Measurements from ENCODE around the gene ENDOD1.

Gene ENDOD1

DNA sequence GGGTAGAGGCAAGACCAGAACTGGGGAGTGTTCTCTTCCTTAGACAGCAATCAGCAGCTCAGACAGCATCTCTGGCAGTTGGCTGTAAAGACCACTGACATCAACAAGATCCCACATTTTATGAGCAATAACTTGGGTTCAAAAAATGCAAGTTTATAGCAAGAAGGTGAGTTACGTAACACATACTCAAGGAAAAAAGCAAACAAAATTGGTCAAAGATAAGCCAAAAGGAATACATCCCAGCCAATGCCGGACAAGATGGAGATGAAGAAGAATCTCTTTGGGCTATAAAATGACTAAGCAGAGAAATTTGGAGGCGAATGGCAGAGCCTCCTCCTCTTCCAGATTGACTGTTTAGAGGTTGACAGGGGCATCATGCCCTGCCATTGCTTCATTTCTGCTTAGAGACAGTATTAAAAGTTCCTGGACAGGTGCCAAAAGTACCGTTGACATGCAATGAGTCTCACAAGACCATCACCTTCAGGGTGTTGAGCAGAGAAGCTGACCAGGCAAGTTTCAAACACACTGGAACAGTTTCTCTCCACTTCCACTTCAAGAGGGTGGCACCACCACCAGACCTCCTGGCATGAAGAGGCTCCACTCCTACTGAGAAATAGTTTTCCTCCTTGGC, 55.9 kb downstream of the ENDOD1 start:
- DNase-seq: no peak

DNA sequence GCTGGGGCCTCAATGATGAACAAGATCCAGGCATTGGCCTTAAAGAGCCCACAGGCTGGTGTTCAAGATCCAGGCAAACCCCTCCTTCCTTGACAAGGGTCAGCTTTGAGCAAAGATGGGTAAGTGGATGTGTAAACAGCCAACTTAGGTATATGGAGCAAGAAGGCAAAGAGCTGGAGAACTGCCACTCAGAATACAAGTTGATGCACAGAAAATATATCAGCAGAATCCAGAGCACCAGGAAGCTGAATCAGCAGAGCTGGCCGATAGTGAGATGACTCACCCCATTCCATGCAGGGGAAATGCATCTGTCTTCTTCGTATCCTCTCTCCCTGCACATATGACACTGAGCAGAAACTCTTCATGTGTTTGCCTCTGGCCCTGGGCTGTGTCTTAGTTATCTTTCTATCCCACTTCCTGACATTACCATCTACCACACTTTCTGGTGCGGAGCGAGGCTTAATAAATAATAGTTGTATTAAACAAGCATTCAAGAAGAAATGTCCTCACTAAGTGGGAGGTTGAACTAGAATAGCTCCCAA, 57.8 kb downstream of the ENDOD1 start:
- DNase-seq: no peak

DNA sequence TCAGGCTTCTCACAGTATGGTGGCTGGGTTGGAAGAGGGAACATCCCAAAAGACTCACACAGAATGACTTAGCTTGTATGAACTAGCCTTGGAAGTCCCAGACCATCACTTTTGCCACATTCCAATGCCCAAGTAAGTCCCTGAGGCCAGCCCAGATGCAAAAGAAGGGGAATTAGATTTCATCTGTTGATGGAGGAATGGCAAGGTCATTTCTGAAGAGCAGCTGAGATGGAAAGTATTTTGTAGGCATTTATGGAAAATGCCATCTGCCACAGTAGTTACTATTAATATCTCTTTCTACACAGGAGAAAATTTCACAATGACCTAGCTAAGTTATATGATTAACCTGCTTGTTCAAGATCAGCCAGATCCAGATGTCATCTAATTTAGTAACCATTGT, 58.8 kb downstream of the ENDOD1 start:
- DNase-seq: no peak

DNA sequence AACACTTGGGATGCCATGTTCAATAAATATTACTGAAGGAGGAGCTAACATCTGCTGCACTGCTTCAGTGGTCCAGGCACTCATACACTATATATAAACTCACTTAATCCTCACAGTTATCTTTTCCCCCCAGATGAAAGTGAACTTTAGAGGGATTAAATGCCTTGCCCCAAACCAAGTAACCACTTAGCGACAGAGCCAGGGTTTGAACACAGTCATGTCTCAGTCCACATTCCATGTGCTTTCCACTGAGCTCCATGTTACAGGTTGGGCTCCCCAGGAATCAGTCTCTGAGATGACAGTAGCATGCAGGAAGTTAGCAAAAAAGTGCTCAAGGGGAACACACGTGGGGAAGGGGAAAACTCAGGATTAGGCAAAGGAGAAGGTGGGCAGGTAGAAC, 59.3 kb downstream of the ENDOD1 start:
- no peak for DNase-seq

DNA sequence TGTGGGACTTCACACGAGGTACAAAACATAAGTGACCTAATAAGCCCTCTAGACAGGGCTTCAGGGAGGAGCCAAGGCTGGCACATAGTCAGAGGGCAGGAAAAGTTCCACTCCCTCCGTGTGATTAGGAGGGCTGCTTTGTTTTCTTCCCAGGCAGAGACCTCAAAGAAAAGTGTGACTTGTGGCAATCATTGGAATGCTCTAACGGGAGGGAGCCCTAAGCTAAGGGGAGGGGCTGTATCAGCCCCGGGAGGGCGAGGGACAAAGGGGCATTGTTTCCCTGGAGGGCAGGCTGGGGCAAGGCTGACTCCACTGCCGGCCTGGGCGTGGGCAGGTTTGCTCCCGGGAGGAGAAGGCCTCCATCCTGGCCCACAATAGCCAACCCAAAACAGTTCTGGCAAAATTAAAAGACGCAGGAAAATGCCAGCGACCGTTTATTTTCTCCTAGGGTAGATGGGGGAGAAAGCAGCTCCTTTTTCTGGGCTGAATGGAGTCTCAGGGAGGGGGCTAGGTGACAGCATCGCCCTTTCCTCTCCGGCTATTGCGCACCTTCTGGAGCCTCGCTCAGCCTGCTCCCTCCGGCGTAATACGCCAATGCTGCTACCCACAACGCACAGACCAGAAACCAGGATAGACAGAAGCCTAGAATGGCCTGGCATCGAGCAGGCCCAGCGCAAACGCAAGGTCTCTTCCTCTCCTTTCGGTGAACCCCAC, 60.2 kb downstream of the ENDOD1 start:
- DNase-seq: no peak

DNA sequence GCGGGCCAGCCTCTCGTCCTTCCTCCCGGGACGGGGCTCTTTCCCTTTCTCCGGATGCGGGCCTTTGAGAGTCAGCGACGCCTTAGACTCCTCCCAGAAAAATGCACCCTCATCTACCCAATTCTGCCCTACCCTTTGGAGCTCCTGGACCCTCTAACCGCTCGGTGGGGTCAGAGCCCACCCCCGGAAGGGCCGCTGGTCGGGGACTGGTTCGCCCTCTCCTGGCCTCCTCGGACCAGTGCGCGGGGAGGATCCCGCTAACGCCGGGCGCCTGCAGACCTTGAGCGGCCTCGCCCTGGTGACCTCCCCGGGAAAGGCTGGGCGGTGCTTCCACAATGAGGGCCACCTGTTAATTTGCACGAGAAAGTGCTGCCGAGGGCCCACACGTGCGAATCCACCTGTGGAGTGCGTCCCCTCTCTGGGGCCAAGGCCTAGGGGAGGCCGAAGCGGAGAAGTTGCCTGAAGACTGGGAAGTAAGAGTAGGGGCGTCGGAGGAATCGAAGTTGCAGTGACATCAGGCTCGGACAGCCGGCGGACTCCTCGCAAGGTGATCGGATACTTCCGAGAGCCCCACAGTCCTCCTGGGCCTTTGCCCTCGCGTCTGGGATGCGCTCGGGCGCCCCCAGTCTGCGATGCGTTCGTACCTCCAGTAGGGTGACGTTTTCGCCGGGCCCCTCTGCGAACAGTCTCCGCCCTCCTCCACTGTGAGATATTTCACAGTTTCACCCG, 61.5 kb downstream of the ENDOD1 start:
- DNase-seq: peak; percentile 94

DNA sequence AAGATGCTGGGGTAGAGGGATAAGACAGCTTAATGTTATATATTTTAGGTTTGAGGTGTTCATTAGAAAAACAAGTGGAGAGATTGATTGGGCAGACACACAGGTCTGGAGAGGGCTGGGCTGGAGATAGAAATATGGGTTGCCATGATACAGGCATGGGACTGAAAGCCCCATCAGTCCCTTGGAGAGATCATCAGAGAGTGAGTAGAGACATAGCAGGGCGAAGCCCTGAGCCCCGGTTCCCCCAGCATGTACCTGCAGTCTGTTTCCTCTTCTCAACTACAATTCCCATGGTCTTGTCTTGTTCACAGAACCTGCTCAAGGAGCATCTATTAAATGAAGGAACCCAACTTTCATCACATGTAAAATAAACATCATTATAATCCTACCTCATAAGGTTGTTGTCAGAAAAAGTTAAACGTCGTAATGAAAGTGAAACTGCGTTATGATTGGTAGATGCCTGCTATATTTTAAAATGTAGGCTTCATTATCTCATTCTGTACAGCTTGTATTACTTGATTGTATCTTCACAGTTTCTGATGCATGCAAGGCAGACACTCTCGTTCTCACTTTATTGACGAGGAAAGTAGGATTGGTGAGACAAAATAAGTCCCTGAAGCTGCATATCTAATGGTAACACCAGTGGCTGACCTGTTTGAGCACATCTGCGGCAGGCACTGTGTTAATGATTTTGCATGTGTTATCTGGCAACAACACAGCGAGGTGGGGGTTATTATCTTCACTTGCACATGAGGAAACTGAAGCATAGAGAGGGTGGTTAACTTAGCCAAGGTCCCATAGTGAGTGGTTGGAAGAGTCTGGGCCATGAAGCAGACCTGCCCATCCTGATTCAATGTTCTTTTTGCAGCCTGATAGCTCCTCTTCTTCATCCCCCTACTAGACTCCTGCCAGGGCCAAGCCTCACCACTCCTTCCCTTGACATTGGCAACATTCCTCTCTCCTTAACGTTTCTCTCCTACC, 63.5 kb downstream of the ENDOD1 start:
- peak; percentile 36 for DNase-seq

DNA sequence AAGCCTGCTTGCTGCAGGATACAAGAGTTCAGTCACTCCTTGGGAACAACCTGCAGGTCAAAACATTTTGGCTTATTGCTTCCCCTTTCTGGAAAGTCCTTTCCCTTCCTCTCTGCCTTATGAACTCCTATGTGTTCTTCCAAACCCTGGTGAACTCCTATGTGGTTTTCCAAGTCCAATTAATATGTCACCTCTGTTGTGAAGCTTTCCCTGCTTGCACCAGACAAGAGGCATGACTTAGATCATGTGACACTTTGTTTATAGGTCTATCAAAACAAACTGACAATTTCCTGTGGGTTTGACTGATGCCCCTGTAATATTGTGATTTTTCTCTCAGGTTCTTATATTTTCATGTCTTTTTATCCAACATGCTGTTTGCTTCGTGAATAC, 64.2 kb downstream of the ENDOD1 start:
- DNase-seq: no peak

DNA sequence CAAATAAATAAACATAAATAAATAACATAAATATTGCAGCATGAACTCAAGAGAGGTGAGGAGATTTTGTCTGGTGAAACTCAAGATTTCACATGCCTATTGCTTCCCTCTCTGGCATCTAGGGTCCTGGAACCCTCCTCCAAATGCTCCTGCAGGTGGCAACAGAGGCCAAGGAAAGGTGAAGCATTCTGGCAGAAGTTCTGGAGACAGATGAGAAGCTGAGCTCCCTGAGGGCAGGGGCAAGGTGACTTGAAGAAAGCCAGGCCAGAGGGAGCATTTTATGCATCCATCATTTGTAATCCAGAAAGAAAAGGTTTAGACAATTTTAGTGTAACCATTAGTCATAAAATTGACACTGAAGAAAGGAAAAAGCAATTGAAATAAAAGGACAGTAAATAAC, 64.9 kb downstream of the ENDOD1 start:
- peak; percentile 77 for DNase-seq

DNA sequence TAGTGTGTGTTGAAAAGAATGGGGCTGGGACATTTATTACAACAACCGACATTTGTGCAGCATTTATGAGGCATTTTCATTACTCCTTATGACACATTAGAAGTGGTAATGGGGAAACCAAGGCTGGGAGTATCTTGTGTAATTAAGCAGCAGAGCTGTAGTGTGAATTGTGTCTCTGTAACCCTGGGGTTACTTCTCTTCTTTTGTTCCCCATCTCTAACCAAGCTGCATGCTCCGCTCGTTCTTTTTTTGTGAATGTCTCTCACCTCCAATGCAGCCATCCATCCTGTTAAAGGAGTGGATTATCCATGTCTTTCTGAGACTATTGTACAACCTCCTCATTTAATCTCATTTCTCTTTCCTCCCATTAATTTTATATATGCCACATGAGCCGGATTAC, 65.7 kb downstream of the ENDOD1 start:
- no peak for DNase-seq

DNA sequence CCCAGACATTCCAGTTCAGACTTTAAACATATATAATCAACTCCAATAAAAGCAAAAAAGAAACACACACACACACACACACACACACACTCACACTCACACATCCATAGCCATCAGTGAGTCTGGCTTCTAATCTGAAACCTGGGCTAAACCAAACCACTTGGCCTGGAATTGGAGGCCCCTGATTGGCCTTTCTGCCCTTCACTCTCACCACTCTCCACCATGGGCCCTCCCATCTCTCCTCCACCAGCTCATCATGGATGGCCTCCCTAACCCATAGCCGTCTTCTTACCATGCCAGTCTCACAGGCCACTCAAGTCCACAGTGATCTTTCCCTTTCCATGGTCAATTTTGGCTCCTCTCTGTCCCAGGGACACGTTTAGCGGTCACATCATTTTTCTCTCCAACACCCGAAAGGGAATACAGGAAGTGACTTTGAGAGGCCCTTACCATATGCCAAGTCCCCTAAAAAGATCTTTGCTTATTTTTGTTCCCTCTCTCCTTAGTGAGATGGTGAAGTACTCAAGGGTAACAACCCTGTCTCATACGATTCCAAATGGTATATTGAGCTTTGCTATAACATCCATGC, 66.6 kb downstream of the ENDOD1 start:
- DNase-seq: no peak

DNA sequence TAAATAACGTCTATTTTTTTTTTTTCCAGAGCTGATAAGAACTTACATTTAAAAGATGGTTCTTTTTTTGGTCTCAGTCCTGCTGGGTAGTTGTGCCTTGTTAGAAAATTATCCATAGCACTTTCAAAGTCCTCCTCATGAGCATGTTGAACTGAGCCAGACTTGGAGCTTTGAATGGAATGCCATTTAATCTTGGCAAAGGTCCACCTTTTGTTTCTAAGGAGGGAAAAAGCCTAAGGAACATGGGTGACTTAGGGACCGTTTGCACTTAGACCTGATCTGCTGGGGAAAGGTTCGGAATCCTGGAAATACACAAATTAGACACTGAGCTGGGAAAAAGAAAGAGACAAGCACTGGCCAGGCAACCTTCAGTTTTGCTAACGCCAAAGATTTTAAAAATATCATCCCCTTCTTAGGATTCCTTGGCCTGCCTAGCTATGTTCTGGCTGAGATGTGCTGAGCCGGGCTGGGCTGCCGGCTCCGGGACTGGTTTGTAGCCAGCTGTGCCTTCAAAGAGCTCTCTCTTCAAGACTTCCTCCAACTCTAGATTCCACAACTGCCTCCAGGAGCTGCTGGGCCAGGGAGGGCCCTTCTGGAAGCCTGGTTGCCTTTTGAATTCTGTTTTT, 67.4 kb downstream of the ENDOD1 start:
- DNase-seq: no peak

DNA sequence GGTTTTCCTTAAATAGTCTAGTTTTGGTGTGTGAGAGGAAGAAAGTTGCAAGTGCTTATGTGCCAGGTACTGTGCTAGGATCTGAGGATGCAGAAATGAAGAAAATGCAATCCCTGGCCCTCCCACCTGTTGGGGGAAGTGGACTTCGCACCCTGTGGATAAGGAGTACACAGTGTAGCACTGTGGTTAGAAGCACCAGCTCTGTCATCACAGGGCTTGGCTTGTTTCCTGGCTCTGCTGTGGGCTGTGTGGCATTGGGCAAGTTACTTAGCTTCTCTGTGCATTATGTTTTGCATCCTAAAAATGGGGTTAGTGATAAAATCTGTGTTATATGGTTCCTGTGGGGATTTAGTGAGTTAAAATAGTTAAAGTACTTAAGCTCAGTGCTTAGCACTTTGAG, 68.2 kb downstream of the ENDOD1 start:
- DNase-seq: no peak

DNA sequence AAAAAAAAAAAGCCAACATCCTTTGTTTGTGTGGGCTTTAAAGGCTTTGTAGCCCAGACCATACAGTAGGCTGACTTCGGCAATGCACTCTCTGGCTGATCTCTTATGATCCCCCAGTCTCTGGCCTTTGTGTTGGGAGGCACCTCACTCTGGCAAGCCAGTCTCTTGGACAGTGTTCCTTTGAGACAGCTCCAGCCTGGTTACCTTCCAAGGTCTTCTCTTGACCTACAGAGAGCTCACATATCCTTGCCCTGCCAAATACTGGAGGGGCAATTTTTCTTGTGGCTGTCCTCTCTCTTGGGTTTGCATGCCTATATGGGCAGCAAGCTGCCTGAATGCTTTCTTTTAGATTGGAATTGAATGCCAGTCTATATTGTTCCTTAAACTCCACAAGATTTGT, 71.6 kb downstream of the ENDOD1 start:
- DNase-seq: no peak

DNA sequence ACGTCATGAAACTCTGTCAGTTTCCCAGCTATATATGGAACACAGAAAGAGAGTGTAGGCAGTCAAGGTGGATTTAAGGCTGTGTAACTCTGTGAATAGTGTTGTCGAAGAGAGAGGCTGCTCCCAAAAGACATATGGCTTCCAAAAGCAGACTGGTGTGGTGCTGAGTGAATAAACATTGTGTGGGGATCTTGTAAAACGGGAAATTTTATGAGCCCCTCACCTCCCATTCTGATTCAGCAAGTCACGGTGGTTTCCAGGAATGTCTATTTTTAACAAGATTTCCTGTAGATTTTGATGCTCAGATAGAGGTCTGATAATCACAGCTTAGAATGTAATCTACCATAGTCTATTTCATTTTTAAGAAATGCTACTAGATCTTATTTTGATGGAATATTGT, 73.5 kb downstream of the ENDOD1 start:
- DNase-seq: no peak

DNA sequence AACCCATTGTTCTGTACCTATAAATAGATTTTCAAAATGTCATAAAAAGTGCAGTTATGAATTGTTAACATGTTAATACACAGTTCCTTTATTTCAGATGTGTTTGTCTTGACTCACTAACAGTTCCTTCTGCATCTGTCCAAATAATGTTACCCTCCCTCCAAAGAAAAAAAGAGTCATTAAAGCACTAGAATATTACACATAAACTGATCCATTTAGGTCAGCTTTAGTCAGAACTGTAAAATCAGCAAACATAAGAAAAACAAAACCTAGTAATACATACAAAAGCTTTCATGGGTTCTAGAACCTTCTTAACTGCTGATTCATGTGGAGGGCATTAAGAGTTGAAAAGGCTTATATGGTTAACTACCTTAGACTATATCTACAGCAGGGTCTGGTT, 76.0 kb downstream of the ENDOD1 start:
- no peak for DNase-seq

DNA sequence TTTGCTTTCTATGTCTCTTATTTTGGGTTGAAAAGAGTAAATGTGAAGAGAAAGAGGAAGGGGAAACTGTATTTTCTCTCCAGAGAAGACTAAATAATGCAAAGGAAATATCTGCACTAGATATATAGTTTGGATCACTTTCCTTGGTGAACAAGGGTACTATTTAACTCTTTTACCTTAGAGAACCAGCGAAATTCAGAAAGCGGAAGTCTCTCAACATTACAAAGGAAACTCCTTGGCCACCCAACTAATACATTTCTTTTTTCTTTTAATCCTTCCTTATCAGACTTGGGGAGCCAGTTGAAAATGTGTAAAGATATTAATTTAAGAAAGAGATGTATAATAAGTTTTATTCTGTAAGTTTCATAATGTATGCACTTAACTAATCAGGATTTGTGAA, 77.1 kb downstream of the ENDOD1 start:
- DNase-seq: no peak

DNA sequence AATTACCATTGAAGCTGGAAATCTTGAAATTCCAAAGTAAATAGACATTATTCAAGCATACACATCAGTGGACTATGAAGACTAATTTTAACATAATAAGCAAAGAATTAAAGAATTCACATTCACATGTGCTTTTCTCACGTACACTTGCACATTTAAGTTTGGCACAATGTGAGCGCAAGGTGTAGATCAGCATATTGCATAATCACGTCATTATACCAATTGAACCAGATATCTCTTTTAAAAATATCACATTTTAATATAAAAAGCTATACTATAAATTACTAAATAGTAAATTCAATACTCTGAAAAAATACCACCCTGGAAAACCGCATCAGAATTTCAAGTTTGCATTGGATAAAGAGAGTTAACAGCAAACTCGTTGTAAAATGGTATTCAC, 80.6 kb downstream of the ENDOD1 start:
- no peak for DNase-seq

DNA sequence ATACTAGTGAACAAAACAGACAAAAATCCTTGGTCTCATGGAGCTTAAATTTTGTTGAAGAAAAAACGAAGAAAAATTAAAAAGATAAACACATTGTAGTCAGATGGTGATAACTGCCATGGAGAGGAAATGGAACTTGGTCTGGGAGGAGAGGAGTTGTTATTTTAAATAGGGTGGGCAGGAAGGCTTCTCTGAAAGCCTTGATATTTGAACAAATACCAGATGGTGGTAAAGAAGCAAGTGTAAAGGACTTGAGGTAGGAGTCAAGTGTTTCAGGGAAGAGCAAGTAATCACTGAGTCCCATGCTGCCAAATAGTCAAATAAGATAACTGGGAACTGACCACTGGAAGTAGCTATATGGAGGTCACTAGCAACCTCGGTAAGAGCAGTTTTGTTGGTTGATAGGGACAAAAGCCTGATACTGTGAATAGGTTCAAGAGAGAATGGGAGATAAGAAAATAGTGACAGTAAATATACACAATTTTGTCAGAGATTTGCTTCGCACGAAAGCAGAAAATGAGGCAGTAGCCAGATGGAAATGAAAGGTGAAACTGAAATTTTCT, 86.3 kb downstream of the ENDOD1 start:
- no peak for DNase-seq

All from CD4-positive, alpha-beta T cell treated with Interleukin-12 subunit alpha and Interleukin-12 subunit beta, for 1 hour (primary cell).